SU-DHL-6 (cell line): ENCODE data around the gene AQP9.

ENCODE experiments used
- H2AFZ ChIP-seq: fragments of 200-600 bp; sonication (generic); 2 replicates; pipeline ENCODE4 v1.6.1; 2014; ENCODE audit warnings: low read depth, mild to moderate bottlenecking, moderate library complexity, mixed read lengths, antibody characterized with exemption, low read length; ENCODE audit not compliant: severe bottlenecking
- H3F3A ChIP-seq: fragments of 200-600 bp; shearing (Covaris generic); 2 replicates; pipeline ENCODE4 v1.6.0; 2016; ENCODE audit warnings: antibody characterized with exemption, mild to moderate bottlenecking; ENCODE audit not compliant: insufficient read depth
- H3K27ac ChIP-seq: fragments of 200-600 bp; sonication (generic); 2 replicates; pipeline ENCODE4 v1.5.1; 2016; ENCODE audit warnings: low read depth, mild to moderate bottlenecking, low read length, moderate library complexity, mixed read lengths
- H3K27me3 ChIP-seq: fragments of 200-600 bp; sonication (generic), shearing (Covaris generic); 2 replicates; pipeline ENCODE4 v1.6.0; 2014; ENCODE audit warnings: mild to moderate bottlenecking, low read length
- H3K36me3 ChIP-seq: fragments of 200-600 bp; sonication (generic); 2 replicates; pipeline ENCODE4 v1.6.1; 2014; ENCODE audit warnings: mild to moderate bottlenecking, low read length, mixed read lengths
- H3K4me2 ChIP-seq: fragments of 300-600, 200-600 bp; shearing (Covaris generic), sonication (generic); 2 replicates; pipeline ENCODE4 v1.6.0; 2014; ENCODE audit warnings: low read length, low read depth, mild to moderate bottlenecking; ENCODE audit not compliant: poor library complexity, severe bottlenecking
- H3K4me3 ChIP-seq: fragments of 200-600 bp; sonication (generic); 2 replicates; pipeline ENCODE4 v1.5.1; 2014; ENCODE audit warnings: antibody characterized with exemption, low read length, mild to moderate bottlenecking, mixed read lengths; ENCODE audit not compliant: insufficient read depth, poor library complexity, severe bottlenecking
- H3K79me2 ChIP-seq: fragments of 200-600 bp; sonication (generic); 2 replicates; pipeline ENCODE4 v1.6.1; 2014; ENCODE audit warnings: mild to moderate bottlenecking, low read length, moderate library complexity; ENCODE audit not compliant: insufficient read depth
- H3K9ac ChIP-seq: fragments of 200-600 bp; sonication (generic); 2 replicates; pipeline ENCODE4 v1.7.0; 2014; ENCODE audit warnings: mild to moderate bottlenecking, low read length
- H3K9me2 ChIP-seq: fragments of 200-600 bp; sonication (generic); replicated peaks from 2 replicates; pipeline ENCODE4 v1.6.1; 2014; ENCODE audit warnings: low read length; ENCODE audit not compliant: insufficient read depth
- H3K9me3 ChIP-seq: fragments of 200-600 bp; sonication (generic); 2 replicates; pipeline ENCODE4 v1.6.1; 2014; ENCODE audit warnings: low read length, mixed read lengths; ENCODE audit not compliant: insufficient read depth
- H4K20me1 ChIP-seq: fragments of 200-600 bp; sonication (generic); 2 replicates; pipeline ENCODE4 v1.6.1; 2014; ENCODE audit warnings: low read depth, mild to moderate bottlenecking, antibody characterized with exemption, low read length, moderate library complexity, mixed read lengths
- EZH2phosphoT487 ChIP-seq: fragments of 200-600 bp; sonication (generic), shearing (Covaris generic); conservative IDR thresholded peaks from 2 replicates; pipeline ENCODE4 v1.6.1; 2018; ENCODE audit warnings: mild to moderate bottlenecking, antibody characterized with exemption, low read length, moderate library complexity, mixed read lengths
- TF ChIP-seq, protein P1 (sequence below): fragments of 200-600 bp; sonication (generic); IDR thresholded peaks from one replicate; pipeline ENCODE4 v1.5.1; 2017; ENCODE audit warnings: antibody characterized with exemption, mild to moderate bottlenecking, low read length, moderate library complexity; ENCODE audit not compliant: insufficient read depth, poor library complexity, severe bottlenecking

The AQP9 gene

GRCh38 chr15:58103482-58103881 is 34.7 kb upstream of the AQP9 start:
- Histone ChIP-seq H3K27me3 (no peaks in the 10 kb centered on the region), H3K9me3 (no peaks in the 10 kb centered on the region), H3K27ac (no peak overlapping the region), H3K36me3 (no peaks in the 10 kb centered on the region), H3K79me2 (no peaks in the 10 kb centered on the region), H4K20me1 (no peaks in the 10 kb centered on the region), H3K4me2 (no peak overlapping the region), H3K9me2 (no peaks in the 10 kb centered on the region), H2AFZ (no peak overlapping the region), H3F3A (no peaks in the 10 kb centered on the region), H3K9ac (no peak overlapping the region), H3K4me3 (no peak overlapping the region)
- TF ChIP-seq, protein P1, sequence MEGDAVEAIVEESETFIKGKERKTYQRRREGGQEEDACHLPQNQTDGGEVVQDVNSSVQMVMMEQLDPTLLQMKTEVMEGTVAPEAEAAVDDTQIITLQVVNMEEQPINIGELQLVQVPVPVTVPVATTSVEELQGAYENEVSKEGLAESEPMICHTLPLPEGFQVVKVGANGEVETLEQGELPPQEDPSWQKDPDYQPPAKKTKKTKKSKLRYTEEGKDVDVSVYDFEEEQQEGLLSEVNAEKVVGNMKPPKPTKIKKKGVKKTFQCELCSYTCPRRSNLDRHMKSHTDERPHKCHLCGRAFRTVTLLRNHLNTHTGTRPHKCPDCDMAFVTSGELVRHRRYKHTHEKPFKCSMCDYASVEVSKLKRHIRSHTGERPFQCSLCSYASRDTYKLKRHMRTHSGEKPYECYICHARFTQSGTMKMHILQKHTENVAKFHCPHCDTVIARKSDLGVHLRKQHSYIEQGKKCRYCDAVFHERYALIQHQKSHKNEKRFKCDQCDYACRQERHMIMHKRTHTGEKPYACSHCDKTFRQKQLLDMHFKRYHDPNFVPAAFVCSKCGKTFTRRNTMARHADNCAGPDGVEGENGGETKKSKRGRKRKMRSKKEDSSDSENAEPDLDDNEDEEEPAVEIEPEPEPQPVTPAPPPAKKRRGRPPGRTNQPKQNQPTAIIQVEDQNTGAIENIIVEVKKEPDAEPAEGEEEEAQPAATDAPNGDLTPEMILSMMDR, result no peak
- no peak for TF ChIP-seq EZH2phosphoT487

DNA sequence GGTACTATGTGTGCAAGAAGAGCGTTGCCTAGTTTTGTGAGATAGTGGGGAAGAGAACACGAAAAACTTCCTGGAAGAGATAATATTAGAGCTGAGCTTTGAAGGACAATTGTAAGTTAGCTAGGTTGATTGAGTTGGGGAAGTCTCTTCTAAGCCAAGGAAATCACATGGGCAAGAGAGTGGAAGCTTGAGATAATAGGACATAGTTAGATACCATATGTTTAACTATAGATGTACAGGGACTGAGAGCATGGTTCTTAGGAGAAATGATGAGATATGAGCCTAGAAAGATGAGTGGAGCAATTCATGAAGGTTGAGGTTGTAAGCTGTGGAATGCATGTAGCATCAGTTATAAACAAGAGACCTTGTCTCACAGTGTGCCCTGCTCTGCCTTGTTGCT is 30.1 kb upstream of the AQP9 start:
- H3K36me3 ChIP-seq, result no peaks in the 10 kb centered on the region
- H2AFZ ChIP-seq, result no peak overlapping the region

DNA sequence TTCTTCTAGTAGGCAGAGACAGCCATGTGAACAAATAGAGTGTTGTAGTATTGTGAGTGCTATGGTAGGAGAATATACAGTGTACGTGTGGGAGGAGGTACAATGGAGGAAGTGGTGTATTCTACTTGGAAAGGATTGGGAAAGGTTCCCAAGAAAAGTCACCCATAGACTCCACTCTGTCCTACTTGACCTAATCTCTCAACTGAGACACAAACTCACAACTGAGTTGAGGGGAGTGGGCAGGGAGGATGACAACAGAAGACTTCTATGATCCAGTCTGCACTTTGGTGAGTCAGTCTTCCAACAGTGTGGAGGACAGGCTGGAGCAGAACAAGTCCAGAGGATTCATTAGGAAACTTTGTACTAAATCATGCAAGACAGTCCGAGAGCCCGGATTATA is 28.8 kb upstream of the AQP9 start:
- Histone ChIP-seq H3K79me2 (no peaks in the 10 kb centered on the region), H3F3A (no peaks in the 10 kb centered on the region), H3K9me2 (no peaks in the 10 kb centered on the region), H3K27me3 (no peaks in the 10 kb centered on the region), H3K9ac (no peak overlapping the region), H3K36me3 (no peaks in the 10 kb centered on the region), H3K4me3 (no peak overlapping the region), H3K4me2 (no peak overlapping the region), H2AFZ (no peak overlapping the region), H3K27ac (no peak overlapping the region), H3K9me3 (no peaks in the 10 kb centered on the region), H4K20me1 (no peaks in the 10 kb centered on the region)
- TF ChIP-seq, protein P1, result no peak
- no peak for TF ChIP-seq EZH2phosphoT487

More for the DNA sequence above, 30.1 kb upstream of the AQP9 start:
- no peaks in the 10 kb centered on the region for H3K79me2 ChIP-seq
- no peak overlapping the region for H3K9ac ChIP-seq
- H3K27ac ChIP-seq, result no peak overlapping the region
- no peaks in the 10 kb centered on the region for H3K27me3 ChIP-seq
- H3K4me3 ChIP-seq, result no peak overlapping the region
- TF ChIP-seq EZH2phosphoT487, result no peak
- TF ChIP-seq, protein P1, result no peak
- H3F3A ChIP-seq, result no peaks in the 10 kb centered on the region
- H3K4me2 ChIP-seq, result no peak overlapping the region
- no peaks in the 10 kb centered on the region for H3K9me2 ChIP-seq
- H4K20me1 ChIP-seq, result no peaks in the 10 kb centered on the region
- H3K9me3 ChIP-seq, result no peaks in the 10 kb centered on the region
